ENCODE data around the gene PCSK6. TPM values are rescaled to one million over a fixed set of nuclear protein-coding genes. Genes with fewer than 3 reads are reported as not detected.

Gene PCSK6
- total RNA-seq, 2 donors from 2014 or later: 36.4 to 66.2 TPM

- intact Hi-C loops (cut with DNase I, micrococcal nuclease): loop anchor here in 1 of 2 donors (5.0 kb wide), 1 partner anchor 200 kb away; no protein-coding TSS in a partner anchor
- no peak for DNase-seq
- ATAC-seq: no peak
Measured at GRCh38 chr15:101502572-101503295, 13.2 kb upstream of the PCSK6 start.

- DNase-seq: peak in 1 of 2 donors; percentile 56
- intact Hi-C loops (cut with DNase I, micrococcal nuclease): loop anchor here in 1 of 2 donors (5.0 kb wide), 1 partner anchor 200 kb away; no protein-coding TSS in a partner anchor
- peak; percentile 38 for ATAC-seq
Measured at GRCh38 chr15:101501703-101502373, 12.3 kb upstream of the PCSK6 start.

GRCh38 chr15:101500865-101501551 lies 11.5 kb upstream of the PCSK6 start:
- intact Hi-C loops (cut with DNase I, micrococcal nuclease): loop anchor here in 1 of 2 donors (5.0 kb wide), 1 partner anchor 199 kb away; no protein-coding TSS in a partner anchor
- ATAC-seq (peak; percentile 39), DNase-seq (no peak)

- DNase-seq: peak; percentile 57 to 75
- peak; percentile 20 for ATAC-seq
- intact Hi-C loops (cut with DNase I, micrococcal nuclease): loop anchor here in 1 of 2 donors (5.0 kb wide), 1 partner anchor 198 kb away; no protein-coding TSS in a partner anchor
Measured at GRCh38 chr15:101499863-101500713, 10.6 kb upstream of the PCSK6 start.

- ATAC-seq: no peak
- intact Hi-C loops (cut with DNase I, micrococcal nuclease): no loop called here
- DNase-seq: no peak
Measured at GRCh38 chr15:101498717-101499480, 9.4 kb upstream of the PCSK6 start.

- ATAC-seq (peak; percentile 4), DNase-seq (no peak)
- intact Hi-C loops (cut with DNase I, micrococcal nuclease): no loop called here
Measured at GRCh38 chr15:101498076-101498716, 8.7 kb upstream of the PCSK6 start.

GRCh38 chr15:101497484-101498034 lies 8.1 kb upstream of the PCSK6 start:
- ATAC-seq (peak; percentile 72), DNase-seq (peak in 1 of 2 donors; percentile 68)
- intact Hi-C loops (cut with DNase I, micrococcal nuclease): no loop called here

- intact Hi-C loops (cut with DNase I, micrococcal nuclease): no loop called here
- ATAC-seq (no peak), DNase-seq (no peak)
Measured at GRCh38 chr15:101497017-101497416, 7.5 kb upstream of the PCSK6 start.

- intact Hi-C loops (cut with DNase I, micrococcal nuclease): no loop called here
- peak; percentile 62 for ATAC-seq
- peak in 1 of 2 donors; percentile 74 for DNase-seq
Measured at GRCh38 chr15:101496198-101496986, 6.9 kb upstream of the PCSK6 start.

GRCh38 chr15:101495334-101496197 lies 6.1 kb upstream of the PCSK6 start:
- ATAC-seq (no peak), DNase-seq (no peak)
- intact Hi-C loops (cut with DNase I, micrococcal nuclease): no loop called here

GRCh38 chr15:101494251-101494796 lies 4.8 kb upstream of the PCSK6 start:
- intact Hi-C loops (cut with DNase I, micrococcal nuclease): no loop called here
- DNase-seq (no peak), ATAC-seq (no peak)

- ATAC-seq (no peak), DNase-seq (no peak)
- intact Hi-C loops (cut with DNase I, micrococcal nuclease): no loop called here
Measured at GRCh38 chr15:101492766-101493692, 3.5 kb upstream of the PCSK6 start.

GRCh38 chr15:101491734-101492640 lies 2.5 kb upstream of the PCSK6 start:
- no peak for ATAC-seq
- DNase-seq: no peak
- intact Hi-C loops (cut with DNase I, micrococcal nuclease): no loop called here

Measured in left colon (tissue), 2 donors.